NCI-H2227 (cell line): ENCODE results near the gene INCA1.

Source experiments
- DNase-seq: peaks from one replicate; lab custom pipeline; 2025; ENCODE audit not compliant: unreplicated experiment; lab: John Stamatoyannopoulos, UW

INCA1 gene

DNA sequence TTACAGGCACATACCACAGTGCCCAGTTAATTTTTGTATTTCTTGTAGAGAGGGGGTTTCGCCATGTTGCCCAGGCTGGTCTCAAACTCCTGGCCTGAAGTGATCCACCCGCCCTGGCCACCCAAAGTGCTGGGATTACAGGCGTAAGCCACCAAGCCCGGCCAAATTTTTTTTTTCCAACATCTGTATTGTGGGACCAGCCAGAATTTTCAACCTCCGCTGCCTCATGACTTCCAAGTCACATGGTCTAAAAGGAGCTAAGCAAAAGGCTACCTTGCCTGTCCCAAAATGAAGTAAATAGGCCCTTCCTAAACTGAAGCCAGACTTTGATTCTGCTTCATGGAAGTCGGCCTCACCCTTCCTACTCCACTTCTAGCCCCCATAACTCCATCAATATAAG is 25.5 kb downstream of the INCA1 start:
- DNase-seq = no peak

DNA sequence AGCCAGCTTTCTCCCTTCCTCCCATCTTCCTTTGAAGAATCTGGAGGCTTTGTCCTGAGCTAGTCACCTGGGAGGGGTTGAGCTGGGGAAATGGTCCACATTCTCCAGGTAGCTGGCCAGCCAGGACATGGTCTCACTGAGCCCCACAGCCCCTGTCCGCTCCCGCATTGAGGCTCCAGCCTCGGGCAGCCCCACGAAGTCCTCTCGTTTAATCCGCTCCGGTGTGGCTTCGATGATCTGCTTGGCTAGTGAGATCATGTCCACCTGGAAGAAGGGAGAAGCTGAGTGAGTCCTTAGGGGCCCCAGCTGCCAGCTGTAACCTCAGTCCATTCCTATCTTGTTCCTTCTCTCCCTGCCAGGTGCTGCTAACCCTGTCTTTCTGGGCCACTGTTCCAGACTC is 27.0 kb downstream of the INCA1 start:
- no peak for DNase-seq

DNA sequence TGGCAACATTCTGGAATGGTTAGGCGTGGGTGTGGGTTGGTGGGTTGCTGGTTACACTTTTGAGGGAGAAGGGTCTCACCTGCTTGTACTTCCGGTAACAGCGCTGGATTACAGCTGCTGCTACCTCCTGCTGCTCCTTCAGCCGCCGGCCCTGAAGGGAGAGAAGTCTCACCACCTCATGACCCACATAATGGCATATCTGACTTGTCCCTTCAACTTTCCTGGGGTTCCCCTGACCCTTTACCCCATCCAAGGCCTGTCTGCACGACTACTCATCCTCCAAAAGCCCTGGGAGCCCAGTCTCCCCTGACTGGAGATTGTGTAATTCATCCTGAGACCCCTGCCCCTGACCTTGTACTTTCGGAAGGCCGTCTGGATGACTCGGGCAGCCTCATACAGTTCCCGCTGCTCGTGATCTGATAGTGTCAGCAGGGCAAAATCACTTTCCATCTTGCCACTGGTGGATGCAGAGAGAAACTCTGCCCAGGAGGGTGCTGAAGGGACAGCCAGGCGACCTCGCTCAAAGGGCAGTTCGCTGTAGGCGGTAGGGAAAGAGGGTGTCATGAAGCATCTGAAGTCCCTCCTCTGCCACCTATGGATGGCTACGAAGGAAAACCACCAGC is 27.7 kb downstream of the INCA1 start:
- no peak for DNase-seq

GRCh38 chr17:4969047-4969550 is 28.2 kb downstream of the INCA1 start:
- no peak for DNase-seq

DNA sequence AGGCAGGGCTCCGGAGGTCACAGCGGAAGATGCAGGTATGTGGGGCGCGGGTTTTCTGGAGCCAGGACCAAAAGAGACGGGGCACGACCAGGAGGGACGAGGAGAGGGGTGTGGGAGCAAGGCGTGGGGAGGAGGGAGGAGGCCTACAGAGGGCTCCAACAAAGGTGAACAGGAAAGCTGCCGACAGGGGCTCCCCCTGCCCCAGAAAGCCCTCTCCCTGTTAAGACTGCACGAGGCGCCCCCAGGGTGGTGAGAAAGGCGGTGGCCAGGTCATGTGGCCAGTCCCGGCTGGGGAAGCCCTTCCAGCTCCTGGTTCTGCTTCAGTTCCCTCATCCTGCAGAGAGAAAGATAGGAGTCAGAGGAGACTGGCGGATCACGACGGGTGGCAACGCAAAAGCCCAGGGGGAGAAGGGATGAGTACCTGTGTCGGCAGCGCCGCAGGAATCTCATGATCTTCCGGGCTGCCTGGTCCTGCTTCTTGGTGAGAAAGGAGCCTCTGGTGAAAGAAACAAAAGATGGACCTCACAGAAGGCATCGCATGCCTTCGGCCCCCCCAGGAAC is 28.8 kb downstream of the INCA1 start:
- DNase-seq = peak; percentile 38

GRCh38 chr17:4967539-4968485 is 29.5 kb downstream of the INCA1 start, which contains the start of gene SPAG7:
Gene SPAG7, minus strand, starts transcription at chr17:4967817. Its CDS starts 13 bp downstream, at chr17:4967804.
- peak; percentile 92 for DNase-seq

GRCh38 chr17:4966844-4967538 is 30.3 kb downstream of the INCA1 start:
- DNase-seq = peak; percentile 96

DNA sequence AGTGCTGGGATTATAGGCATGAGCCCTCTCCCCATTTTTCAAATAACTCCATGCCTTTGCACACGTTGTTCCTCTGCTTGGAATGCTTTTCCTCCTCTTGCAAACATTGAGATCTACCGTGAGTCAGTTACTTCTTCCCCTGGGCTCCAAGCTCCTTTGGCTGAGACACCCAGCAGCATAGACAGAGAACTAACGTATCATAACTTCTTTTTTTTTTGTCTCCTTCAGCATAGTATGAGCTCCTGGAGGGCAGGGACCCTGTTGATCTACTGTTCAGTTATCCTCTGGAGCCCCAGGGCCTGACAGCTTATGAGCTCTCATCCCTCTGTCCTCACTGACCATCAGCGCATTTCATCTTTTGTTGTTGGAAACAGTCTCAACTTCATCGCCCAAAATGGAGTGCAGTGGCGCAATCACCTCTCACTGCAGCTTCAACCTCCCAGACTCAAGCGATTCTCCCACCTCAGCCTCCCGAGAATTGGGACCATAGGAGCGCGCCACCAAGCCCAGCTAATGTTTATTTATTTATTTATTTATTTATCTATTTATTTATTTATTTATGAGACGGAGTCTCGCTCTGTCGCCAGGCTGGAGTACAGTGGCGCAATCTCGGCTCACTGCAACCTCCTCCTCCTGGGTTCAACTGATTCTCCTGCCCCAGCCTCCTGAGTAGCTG is 31.9 kb downstream of the INCA1 start:
- no peak for DNase-seq

DNA sequence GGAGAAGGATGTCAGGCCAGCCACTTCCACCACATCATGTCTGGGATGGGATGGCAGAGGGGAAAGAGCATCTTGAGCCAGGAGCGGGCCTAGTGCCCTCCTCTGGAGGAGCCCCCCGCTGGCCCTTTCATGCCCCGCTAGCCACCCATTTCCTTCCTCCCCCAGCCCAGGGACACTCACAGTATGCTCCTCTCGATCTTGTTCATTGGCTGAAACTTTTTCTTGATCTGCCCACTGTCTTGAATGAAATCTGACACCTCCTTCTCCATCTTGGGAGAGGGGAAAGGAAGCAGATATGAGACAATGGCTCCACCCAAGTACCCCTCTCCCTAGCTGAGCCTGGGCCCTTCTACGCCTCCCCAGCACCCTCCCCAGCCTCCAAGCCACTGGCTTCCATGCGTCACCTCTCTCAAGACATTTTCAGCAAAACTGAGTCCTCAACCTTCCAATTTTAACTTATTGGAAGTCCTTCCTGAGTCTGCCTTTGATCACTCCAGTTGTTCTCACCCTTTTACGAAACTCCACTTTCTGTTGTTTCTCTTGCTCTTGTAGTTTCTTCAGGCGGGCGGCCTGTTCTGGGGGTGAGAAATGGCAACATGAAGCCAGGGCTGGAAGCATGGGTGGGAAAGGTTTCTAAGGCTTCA is 36.9 kb downstream of the INCA1 start:
- no peak for DNase-seq

GRCh38 chr17:4959261-4959965 is 37.9 kb downstream of the INCA1 start:
- DNase-seq = no peak

GRCh38 chr17:4958102-4958501 is 39.2 kb downstream of the INCA1 start:
- no peak for DNase-seq

DNA sequence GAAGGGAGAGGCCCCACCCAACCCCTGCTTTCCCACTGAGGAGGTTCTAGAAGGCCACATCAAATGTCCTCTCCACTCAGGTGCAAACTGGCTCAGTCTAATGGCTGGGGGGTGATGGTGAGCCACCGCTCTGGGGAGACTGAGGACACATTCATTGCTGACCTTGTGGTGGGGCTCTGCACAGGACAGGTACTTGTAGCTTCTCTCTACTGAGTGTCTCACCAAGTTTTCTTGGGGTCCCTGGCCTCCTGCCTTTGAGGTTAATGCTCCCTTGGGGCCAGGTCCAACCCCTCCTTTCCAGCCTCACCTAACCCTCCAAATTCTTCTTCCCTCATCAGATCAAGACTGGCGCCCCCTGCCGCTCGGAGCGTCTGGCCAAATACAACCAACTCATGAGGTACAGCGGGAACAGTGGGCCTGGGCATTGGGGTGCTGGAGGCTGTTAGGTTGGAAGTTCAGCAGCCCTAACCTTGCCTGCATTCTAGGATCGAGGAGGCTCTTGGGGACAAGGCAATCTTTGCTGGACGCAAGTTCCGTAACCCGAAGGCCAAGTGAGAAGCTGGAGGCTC is 40.7 kb downstream of the INCA1 start:
- no peak for DNase-seq

DNA sequence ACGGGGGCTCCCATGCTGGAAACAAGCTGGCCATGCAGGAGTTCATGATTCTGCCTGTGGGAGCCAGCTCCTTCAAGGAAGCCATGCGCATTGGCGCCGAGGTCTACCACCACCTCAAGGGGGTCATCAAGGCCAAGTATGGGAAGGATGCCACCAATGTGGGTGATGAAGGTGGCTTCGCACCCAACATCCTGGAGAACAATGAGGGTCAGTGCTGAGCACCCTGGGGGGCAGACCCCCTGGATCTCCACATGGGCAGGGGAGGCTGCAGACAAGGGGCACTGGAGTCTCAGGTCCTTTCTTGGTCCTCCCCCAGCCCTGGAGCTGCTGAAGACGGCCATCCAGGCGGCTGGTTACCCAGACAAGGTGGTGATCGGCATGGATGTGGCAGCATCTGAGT is 42.2 kb downstream of the INCA1 start:
- no peak for DNase-seq

GRCh38 chr17:4953451-4953961 is 43.8 kb downstream of the INCA1 start:
- DNase-seq = no peak

- peak; percentile 21 for DNase-seq
Observed at GRCh38 chr17:4951486-4951885, 45.8 kb downstream of the INCA1 start.

GRCh38 chr17:4950746-4951204 is 46.5 kb downstream of the INCA1 start, which contains the start of gene ENO3:
Gene ENO3, plus strand, starts transcription at chr17:4951119. Its CDS starts 711 bp downstream, at chr17:4951830.
- DNase-seq = peak; percentile 34

GRCh38 chr17:4950075-4950745 is 47.1 kb downstream of the INCA1 start:
- no peak for DNase-seq
